Hypothalamus (tissue), 51 donors: ENCODE measurements around the gene AFAP1L1.

Experiments used
- DNase-seq, 51 donors: peaks; one replicate each; lab custom pipeline; 2025; lab: John Stamatoyannopoulos, UW

The AFAP1L1 gene

DNA sequence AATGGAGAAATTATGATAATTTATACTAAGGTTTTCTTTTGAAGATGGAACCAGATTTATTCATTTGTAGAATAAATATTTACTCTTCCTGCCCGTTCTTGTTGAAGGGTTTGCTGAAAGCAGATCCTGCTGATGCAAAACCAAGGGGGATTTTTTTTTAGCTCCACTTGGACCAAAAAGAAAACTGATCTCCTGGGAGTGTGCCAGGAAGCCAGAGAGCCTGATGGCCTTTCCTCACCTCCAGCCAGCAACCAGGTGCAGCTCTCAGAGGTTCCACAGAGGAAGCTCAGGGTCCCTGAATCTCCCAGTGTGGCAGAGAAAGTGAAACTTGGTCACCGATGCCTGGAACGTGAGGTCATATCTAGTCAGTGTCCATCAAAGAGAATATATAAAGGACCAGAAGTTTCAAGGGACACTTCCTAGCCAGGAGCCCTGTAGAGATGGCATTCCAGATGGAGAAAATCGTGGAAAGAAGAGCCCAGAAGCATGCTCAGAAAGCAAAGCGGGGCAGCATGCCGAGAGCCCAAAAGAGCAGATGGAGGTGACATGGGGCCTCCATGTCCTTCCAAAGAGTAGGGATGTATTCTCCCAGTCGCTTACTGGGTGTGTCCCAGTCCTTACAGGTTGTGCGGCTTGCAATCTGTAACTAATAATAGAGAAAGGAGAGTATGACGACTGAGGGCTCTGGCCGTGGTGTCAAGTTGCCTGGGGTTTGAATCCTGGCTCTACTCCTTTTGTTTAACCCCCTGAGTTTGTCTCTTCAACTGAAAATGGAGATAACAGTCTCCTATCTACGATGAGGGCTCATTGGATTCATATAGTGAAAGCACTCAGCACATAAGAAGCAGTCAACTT lies 12.2 kb downstream of the AFAP1L1 start:
- no peak for DNase-seq

DNA sequence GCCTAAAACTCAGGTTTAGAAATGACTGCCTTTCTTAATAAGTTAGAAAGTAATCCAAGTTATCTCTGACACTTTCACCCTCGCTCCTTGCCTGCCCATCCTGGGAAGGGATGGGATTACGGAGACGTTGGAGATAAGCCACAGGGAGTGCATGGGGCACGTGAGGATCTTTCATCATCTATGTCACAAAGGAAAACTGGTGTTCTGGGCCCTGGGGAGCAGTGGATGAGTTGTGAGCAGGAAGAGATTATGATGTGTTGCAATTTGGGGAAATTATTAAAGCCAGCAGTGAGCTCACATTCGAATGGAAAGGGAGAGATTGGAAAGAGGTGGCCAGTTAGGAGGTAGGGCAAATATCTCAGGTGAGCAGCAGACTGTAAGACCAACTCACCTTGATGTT lies 12.8 kb downstream of the AFAP1L1 start:
- DNase-seq, result no peak

DNA sequence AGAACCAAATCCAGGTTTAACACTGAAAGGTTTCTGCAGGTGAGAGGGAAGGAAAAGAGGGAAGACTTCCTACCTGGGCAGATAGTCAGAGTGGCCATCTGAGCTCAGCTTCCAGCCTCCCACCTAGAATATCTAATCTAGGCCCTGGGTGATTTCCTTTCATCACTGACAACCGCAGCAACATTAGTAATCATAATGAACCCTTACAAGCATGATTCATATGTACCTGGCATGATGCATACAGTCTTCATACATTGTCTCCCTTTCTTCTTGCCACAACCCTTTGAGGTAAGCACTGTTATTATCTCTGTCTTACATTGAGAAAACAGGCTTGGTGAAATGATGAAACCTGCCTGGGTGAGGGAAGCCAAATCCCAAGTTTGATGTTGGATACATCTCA lies 13.5 kb downstream of the AFAP1L1 start:
- no peak for DNase-seq

DNA sequence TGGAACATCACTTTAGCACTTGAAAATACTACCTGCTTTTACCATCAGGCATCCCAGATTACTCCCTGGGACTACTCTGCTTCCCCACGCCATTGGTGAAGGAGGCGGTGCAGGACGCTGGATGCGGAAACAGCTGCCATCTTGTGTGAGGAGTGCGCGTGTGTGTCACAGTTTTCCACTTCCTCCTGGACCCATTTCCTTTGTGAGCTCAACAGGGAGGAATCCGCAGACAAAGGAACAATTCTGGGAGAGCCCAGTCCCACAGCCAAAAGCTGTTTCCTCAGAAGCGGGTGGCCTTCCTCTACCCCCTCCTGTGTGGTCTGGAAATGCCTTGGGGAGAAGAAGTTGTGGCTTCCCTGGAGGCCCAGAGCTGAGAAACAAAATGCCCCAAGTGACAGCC lies 16.8 kb downstream of the AFAP1L1 start:
- DNase-seq, result no peak

GRCh38 chr5:149289301-149289700 lies 17.6 kb downstream of the AFAP1L1 start:
- DNase-seq, result no peak

DNA sequence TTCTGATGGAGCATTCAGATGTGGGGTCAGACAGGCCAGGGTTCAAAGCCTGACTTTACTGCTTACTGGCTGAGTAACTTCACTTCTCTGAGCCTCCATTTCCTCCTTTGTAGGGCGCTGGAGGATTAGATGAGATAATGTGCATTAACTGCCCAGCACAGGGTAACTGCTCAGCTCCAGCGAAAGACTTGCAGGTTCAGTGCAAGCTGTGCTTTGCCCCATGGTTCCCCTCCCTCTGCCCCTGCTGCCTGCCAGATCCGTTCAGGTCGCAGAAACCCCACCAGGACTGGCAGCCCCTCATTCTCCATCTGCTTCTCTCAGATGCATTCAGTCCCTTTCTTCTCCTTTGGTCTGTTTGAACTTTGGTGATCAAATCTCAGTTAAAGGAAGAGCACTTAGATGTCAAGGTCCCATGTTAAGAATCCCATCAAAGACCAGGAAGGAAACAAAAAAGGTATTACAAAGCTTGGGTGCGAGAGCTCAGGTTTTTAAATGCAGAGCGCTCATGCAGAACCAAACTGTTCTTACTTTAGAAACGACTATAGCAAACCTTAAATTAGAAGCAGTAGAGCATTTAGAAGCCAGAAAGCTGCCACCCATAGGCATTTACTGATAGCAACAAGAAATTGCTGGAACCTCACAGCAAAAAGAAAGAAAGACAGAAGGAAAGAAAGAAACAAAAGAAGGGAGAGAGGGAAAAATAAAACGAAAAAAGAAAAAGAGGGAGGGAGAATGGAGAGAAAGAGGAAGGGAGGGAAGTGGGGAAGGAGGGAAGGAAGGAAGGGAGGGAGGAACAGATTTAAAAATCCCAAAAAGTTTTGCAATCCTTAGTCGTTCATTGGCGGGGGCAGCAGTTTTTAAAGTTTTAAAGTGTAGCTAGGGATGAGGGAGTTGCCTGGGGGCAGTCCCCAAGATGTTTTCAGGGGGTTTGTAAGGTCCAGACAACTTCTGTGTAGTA lies 23.5 kb downstream of the AFAP1L1 start:
- DNase-seq, result no peak

GRCh38 chr5:149297340-149298025 lies 25.8 kb downstream of the AFAP1L1 start:
- DNase-seq, result no peak

DNA sequence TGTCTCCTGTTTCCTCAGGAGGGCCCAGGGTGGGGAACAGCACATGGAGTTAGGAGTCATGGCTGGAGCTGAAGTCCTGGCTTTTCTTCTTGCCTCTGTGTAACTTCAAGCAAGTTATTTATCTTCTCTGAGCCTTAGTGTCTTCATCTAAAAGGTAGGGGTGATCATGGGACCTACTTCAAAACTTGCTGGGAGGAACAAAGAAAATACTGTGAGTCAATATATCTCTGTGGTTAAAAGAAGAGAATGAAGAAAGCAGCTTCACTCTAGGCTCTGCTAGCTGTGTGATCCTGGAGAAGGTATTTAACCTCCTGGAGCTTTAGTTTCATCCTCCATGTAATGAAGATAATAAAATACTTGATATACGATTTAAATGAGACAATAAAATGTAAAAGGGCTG lies 26.5 kb downstream of the AFAP1L1 start:
- no peak for DNase-seq

- DNase-seq, result no peak
These were observed 27.3 kb downstream of the AFAP1L1 start for GRCh38 chr5:149298842-149299404.

DNA sequence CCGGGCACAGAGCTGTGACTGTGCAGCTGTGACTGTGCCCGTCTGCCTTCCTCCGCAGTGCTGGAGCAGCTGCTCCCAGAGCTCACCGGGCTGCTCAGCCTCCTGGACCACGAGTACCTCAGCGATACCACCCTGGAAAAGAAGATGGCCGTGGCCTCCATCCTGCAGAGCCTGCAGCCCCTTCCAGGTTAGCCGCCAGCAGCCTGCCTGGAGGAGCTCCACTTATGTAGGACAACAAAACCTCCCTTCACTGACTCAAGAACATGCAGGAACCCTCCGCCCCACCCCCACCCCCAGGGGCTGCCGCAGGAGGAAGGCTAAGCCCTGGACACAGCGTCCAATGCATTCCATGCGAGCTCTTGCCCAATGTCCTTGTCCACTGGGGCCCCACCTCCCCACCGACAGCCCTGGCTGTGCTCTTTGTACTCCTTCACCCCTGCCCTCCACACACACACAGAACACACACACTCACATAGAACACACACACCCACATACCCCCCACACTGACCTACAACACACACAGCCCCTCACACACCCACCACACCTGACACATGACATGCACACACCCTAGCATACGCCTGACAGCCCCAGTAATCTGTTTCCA lies 27.9 kb downstream of the AFAP1L1 start:
- DNase-seq, result no peak

DNA sequence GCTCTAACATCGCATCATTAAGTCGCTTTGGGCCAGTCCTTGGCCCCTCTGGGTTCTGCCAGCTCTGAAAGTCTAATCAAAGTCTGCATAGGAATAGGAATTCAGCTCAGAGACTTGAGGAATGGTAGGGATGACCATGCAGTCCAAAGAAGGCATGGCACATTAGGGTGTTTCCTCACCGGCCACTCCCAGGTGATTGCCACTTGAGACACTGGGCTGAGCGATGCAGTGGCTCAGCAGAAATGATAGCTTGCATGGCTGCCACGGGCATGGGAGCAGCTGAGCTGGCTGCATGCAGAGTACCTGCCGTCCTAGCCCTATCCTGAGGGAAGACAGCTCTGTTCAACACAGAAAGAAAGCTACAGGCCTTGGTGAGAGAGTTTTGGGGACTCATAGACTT lies 28.8 kb downstream of the AFAP1L1 start:
- DNase-seq, result no peak

GRCh38 chr5:149301049-149301743 lies 29.5 kb downstream of the AFAP1L1 start:
- DNase-seq, result no peak

GRCh38 chr5:149301744-149302380 lies 30.2 kb downstream of the AFAP1L1 start:
- no peak for DNase-seq

- DNase-seq, result no peak
These were observed 31.0 kb downstream of the AFAP1L1 start for GRCh38 chr5:149302641-149303040.

GRCh38 chr5:149303210-149303609 lies 31.6 kb downstream of the AFAP1L1 start:
- DNase-seq, result no peak

DNA sequence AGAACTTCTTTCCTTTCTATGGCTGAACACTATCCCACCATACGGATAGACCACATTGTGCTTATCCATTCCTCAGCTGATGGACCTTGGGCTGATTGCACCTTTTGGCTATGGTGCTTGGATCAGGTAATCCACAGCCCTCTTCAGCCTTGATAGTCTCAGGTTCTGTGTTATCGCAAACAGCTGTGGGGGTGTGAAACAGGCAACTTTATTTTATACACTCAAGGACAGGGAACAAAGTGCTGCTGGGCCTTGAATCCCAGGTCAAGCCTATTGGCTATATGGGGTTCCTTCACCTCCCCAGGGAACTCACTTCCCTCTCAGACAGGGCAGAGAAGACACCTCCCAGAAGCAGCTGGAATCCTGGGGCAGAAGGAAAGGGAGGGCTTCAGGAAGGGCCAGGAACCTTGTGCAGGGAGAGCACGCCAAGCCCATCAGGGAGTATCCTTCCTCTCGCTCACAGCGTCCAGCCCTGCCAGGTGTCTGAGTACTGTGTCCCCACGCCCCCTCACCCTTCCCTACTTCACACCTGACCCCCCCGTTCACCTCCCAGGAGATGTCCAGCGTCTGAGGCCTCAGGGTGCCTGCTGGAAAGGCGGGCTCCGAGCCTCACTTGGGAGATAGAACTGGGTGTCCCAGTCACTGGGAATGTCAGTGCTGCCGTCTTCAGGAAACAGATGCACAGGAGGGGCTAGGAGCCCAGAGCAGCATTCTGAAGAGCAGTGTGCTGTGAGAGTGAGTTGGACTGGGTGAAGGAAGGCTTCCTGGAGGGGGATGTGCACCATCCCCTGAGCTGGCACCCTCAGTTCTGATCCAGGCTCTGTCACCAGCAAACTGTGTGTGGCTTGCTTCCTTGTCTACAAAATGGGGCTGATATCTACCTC lies 32.8 kb downstream of the AFAP1L1 start:
- DNase-seq, result no peak

GRCh38 chr5:149309354-149309753 lies 37.7 kb downstream of the AFAP1L1 start:
- DNase-seq, result no peak

DNA sequence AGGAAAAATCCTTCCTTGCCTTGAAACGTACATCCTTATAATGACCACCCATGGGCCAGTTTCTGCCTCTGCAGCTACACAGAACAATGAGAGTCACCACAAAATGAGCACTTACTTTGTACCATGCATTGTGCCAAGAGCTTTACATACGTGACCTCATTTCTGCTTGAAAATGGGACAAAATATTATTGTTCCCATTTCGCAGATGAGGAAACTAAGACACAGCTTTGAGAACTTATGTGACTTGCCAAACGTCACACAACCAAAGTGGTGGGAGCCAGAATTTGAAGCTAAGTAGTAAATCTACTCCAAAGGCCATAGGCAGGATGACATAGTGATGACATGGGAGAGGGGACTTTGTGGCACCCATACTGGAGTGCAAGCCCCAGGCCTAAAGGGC lies 38.8 kb downstream of the AFAP1L1 start:
- DNase-seq, result no peak
